ENCODE results near the gene PTPRN2. TPM values are rescaled to one million over a fixed set of nuclear protein-coding genes. Genes with fewer than 3 reads are reported as not detected.
A peak's percentile ranks its signal among the peaks of the same experiment; 100 is the strongest.
"Not testable (repeated sequence)": the region's sequence is repeated elsewhere in the genome, so short reads cannot be mapped to it uniquely, and the experiment has no call there.

The PTPRN2 gene
- total RNA-seq, 2 donors from 2014 or later, result 30.3 to 40.7 TPM

- intact Hi-C loops (cut with DNase I, micrococcal nuclease), result no loop called here
- no peak for DNase-seq
- no peak for ATAC-seq
Observed at GRCh38 chr7:158524749-158525635, 62.6 kb downstream of the PTPRN2 start.

- peak in 1 of 2 donors; percentile 22 for DNase-seq
Observed at GRCh38 chr7:158524286-158524685, 63.3 kb downstream of the PTPRN2 start.

GRCh38 chr7:158523877-158524276, 63.7 kb downstream of the PTPRN2 start:
- intact Hi-C loops (cut with DNase I, micrococcal nuclease); DNase-seq; ATAC-seq: not testable (repeated sequence)

More at GRCh38 chr7:158524286-158524685, 63.3 kb downstream of the PTPRN2 start:
- intact Hi-C loops (cut with DNase I, micrococcal nuclease); ATAC-seq: not testable (repeated sequence)

- ATAC-seq; intact Hi-C loops (cut with DNase I, micrococcal nuclease); DNase-seq: not testable (repeated sequence)
Observed at GRCh38 chr7:158523165-158523856, 64.3 kb downstream of the PTPRN2 start.

GRCh38 chr7:158521795-158522194, 65.8 kb downstream of the PTPRN2 start:
- ATAC-seq; DNase-seq; intact Hi-C loops (cut with DNase I, micrococcal nuclease): not testable (repeated sequence)

GRCh38 chr7:158520825-158521224, 66.8 kb downstream of the PTPRN2 start:
- ATAC-seq (no peak), DNase-seq (no peak)
- intact Hi-C loops (cut with DNase I, micrococcal nuclease), result no loop called here

GRCh38 chr7:158519633-158520174, 67.9 kb downstream of the PTPRN2 start:
- no peak for ATAC-seq
- intact Hi-C loops (cut with DNase I, micrococcal nuclease), result no loop called here
- DNase-seq, result no peak

GRCh38 chr7:158518980-158519632, 68.5 kb downstream of the PTPRN2 start:
- ATAC-seq, result no peak
- DNase-seq, result no peak
- intact Hi-C loops (cut with DNase I, micrococcal nuclease), result no loop called here

- no peak for ATAC-seq
- DNase-seq, result no peak
- intact Hi-C loops (cut with DNase I, micrococcal nuclease), result no loop called here
Observed at GRCh38 chr7:158517571-158517970, 70.1 kb downstream of the PTPRN2 start.

- intact Hi-C loops (cut with DNase I, micrococcal nuclease), result no loop called here
- DNase-seq (no peak), ATAC-seq (no peak)
Observed at GRCh38 chr7:158517072-158517471, 70.6 kb downstream of the PTPRN2 start.

GRCh38 chr7:158516524-158516923, 71.1 kb downstream of the PTPRN2 start:
- DNase-seq, result no peak
- ATAC-seq, result no peak
- intact Hi-C loops (cut with DNase I, micrococcal nuclease), result no loop called here

- intact Hi-C loops (cut with DNase I, micrococcal nuclease), result no loop called here
- DNase-seq (no peak), ATAC-seq (no peak)
Observed at GRCh38 chr7:158512869-158513268, 74.8 kb downstream of the PTPRN2 start.

- intact Hi-C loops (cut with DNase I, micrococcal nuclease), result no loop called here
- ATAC-seq (no peak), DNase-seq (no peak)
Observed at GRCh38 chr7:158512042-158512441, 75.6 kb downstream of the PTPRN2 start.

- DNase-seq, result peak in 1 of 2 donors; percentile 11
- intact Hi-C loops (cut with DNase I, micrococcal nuclease), result no loop called here
- ATAC-seq, result no peak
Observed at GRCh38 chr7:158508802-158509385, 78.7 kb downstream of the PTPRN2 start.

GRCh38 chr7:158508321-158508720, 79.3 kb downstream of the PTPRN2 start:
- ATAC-seq (peak; percentile 100), DNase-seq (peak; percentile 87 to 92)
- intact Hi-C loops (cut with DNase I, micrococcal nuclease), result not testable (repeated sequence)

- DNase-seq, result no peak
- intact Hi-C loops (cut with DNase I, micrococcal nuclease), result no loop called here
- ATAC-seq, result peak; percentile 6
Observed at GRCh38 chr7:158507917-158508316, 79.7 kb downstream of the PTPRN2 start.

- DNase-seq; intact Hi-C loops (cut with DNase I, micrococcal nuclease); ATAC-seq: not testable (repeated sequence)
Observed at GRCh38 chr7:158507175-158507574, 80.4 kb downstream of the PTPRN2 start.

GRCh38 chr7:158506626-158507025, 81.0 kb downstream of the PTPRN2 start:
- DNase-seq (no peak), ATAC-seq (no peak)
- intact Hi-C loops (cut with DNase I, micrococcal nuclease), result no loop called here

GRCh38 chr7:158505683-158506082, 81.9 kb downstream of the PTPRN2 start:
- intact Hi-C loops (cut with DNase I, micrococcal nuclease), result no loop called here
- ATAC-seq (no peak), DNase-seq (no peak)
